SK-N-SH treated with all-trans-retinoic acid at 6 μM for 48 hours (cell line): ENCODE data around the gene IL20RA.

Experiments used
- ARNTL ChIP-seq: fragments of 450-650 bp; formaldehyde crosslinking; IDR thresholded peaks from 2 replicates; pipeline ENCODE4 v1.5.0; 2020; ENCODE audit warnings: low read depth, mild to moderate bottlenecking, moderate library complexity, borderline replicate concordance
- CREB5 ChIP-seq: fragments of 250-450 bp; sonication (Bioruptor Pico); IDR thresholded peaks from 2 replicates; pipeline ENCODE4 v1.5.1; 2020; ENCODE audit warnings: low read depth, mild to moderate bottlenecking, moderate library complexity
- PATZ1 ChIP-seq: fragments of 250-450 bp; sonication (Bioruptor Pico); IDR thresholded peaks from 2 replicates; pipeline ENCODE4 v1.8.0; 2020; ENCODE audit warnings: mild to moderate bottlenecking, moderate library complexity, borderline replicate concordance
- POU6F1 ChIP-seq: fragments of 250-450 bp; sonication (Bioruptor Pico); IDR thresholded peaks from 2 replicates; pipeline ENCODE4 v1.8.0; 2021; ENCODE audit warnings: low read depth, mild to moderate bottlenecking, moderate library complexity, borderline replicate concordance
- RARB ChIP-seq: fragments of 250-450 bp; sonication (Bioruptor Pico); IDR thresholded peaks from 2 replicates; pipeline ENCODE4 v1.8.0; 2021; ENCODE audit warnings: mild to moderate bottlenecking, moderate library complexity
- ZFP3 ChIP-seq: fragments of 250-450 bp; sonication (Bioruptor Pico); IDR thresholded peaks from 2 replicates; pipeline ENCODE4 v1.5.0; 2020; ENCODE audit warnings: mild to moderate bottlenecking, moderate library complexity
- ZNF70 ChIP-seq: fragments of 450-650 bp; formaldehyde crosslinking; IDR thresholded peaks from 2 replicates; pipeline ENCODE4 v1.5.0; 2020; ENCODE audit warnings: mild to moderate bottlenecking, moderate library complexity
- ZNF8 ChIP-seq: fragments of 450-650 bp; formaldehyde crosslinking; IDR thresholded peaks from 2 replicates; pipeline ENCODE4 v1.5.0; 2020; ENCODE audit warnings: mild to moderate bottlenecking, moderate library complexity

- TF ChIP-seq ZNF70 (CRISPR knock-in tag) (no peak), ZFP3 (CRISPR knock-in tag) (no peak), CREB5 (CRISPR knock-in tag) (no peak), RARB (CRISPR knock-in tag) (no peak), ZNF8 (CRISPR knock-in tag) (no peak), ARNTL (CRISPR knock-in tag) (no peak), POU6F1 (CRISPR knock-in tag) (no peak), PATZ1 (CRISPR knock-in tag) (no peak)
These were observed 57.2 kb downstream of the IL20RA start for GRCh38 chr6:136987526-136987925.
